Measurements from ENCODE around the gene TMEM131.

DNA sequence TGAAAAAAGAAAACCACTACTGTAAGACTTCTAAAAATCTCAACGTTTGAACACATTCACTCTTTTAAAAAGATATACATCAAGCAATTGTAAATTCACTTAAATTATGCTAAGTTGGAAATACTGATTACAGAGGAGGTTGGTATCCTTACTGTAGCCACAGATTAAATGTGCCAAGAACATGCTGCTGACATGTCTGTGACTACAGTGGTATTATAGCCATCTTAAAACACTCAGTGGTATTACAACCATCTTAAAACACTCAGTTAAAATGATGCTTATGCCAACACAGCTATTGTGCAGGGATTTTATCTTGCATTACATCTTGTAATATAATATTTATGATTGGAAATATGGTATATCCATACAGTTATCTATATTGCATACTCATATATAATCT lies 50.0 kb downstream of the TMEM131 start:
- TF ChIP-seq CTCF (IDR thresholded peaks at IDR 0.05) (no peak), POLR2A (IDR thresholded peaks at IDR 0.05) (no peak)
